ENCODE data around the gene ZBTB47.

DNA sequence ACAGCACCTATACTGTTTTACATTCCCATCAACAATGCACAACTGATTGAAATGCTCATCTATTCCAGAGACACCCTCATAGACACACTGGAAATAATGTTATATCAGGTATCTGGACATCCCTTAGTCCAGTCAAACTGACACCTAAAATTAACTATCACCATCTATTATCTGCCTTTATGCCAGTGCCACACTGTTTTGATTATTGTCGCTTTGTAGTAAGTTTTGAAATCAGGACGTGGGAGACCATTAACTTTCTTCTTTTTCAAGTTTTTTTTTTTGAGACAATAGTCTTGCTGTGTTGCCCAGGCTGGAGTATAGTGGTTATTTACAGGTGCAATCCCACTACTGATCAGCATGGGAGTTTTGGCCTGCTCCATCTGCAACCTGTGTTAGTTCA, 22.4 kb downstream of the ZBTB47 start:
- no peak for TF ChIP-seq POLR2A (IDR thresholded peaks at IDR 0.05)
- TF ChIP-seq, protein P1, sequence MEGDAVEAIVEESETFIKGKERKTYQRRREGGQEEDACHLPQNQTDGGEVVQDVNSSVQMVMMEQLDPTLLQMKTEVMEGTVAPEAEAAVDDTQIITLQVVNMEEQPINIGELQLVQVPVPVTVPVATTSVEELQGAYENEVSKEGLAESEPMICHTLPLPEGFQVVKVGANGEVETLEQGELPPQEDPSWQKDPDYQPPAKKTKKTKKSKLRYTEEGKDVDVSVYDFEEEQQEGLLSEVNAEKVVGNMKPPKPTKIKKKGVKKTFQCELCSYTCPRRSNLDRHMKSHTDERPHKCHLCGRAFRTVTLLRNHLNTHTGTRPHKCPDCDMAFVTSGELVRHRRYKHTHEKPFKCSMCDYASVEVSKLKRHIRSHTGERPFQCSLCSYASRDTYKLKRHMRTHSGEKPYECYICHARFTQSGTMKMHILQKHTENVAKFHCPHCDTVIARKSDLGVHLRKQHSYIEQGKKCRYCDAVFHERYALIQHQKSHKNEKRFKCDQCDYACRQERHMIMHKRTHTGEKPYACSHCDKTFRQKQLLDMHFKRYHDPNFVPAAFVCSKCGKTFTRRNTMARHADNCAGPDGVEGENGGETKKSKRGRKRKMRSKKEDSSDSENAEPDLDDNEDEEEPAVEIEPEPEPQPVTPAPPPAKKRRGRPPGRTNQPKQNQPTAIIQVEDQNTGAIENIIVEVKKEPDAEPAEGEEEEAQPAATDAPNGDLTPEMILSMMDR (IDR thresholded peaks at IDR 0.05) = no peak
